HG02938 (cell line): ENCODE measurements around the gene ZNF227.
"Not testable (repeated sequence)": the region's sequence is repeated elsewhere in the genome, so short reads cannot be mapped to it uniquely, and the experiment has no call there.

ENCODE experiments used
- ATAC-seq: cut with Tn5 transposase; IDR thresholded peaks from one replicate; pipeline ENCODE4 v1.9.1; 2021; ENCODE audit warnings: mild to moderate bottlenecking, moderate library complexity; ENCODE audit not compliant: unreplicated experiment

ZNF227 gene

DNA sequence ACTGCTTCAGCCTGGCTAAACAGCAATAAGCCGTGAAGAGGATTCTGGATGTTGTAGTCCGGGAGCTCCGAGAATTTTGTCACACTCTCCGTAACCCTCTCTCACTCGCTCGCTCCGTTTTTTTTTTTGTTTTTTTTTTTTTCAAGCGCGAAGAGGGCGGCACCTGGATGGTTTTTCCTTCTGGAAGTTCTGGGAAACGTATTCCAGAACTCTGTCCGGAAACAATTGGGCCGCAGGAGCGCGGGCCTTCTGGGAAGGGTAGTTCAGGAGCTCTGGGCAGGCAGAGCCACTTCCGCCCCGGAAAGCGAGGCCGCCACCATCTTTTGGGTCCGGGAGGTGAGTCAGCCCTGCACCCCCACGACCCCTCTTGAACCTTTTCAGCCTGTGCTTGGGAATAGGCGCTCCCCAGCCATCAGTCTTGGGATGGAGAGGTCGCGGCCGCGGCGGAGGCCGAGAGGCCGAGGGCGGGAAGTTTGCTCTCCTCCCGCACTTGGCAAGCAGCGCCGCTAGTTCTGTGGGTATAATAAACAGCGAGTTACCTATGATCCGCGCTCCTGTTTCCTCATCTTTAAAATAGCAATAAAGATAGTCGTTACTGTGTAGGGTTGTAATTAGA, at the start of gene ZNF227:
Gene ZNF227, plus strand, starts transcription at position 283 of the 616 bp plus-strand sequence. CDS start 5,261 bp downstream, outside the sequence.
- no peak for ATAC-seq

DNA sequence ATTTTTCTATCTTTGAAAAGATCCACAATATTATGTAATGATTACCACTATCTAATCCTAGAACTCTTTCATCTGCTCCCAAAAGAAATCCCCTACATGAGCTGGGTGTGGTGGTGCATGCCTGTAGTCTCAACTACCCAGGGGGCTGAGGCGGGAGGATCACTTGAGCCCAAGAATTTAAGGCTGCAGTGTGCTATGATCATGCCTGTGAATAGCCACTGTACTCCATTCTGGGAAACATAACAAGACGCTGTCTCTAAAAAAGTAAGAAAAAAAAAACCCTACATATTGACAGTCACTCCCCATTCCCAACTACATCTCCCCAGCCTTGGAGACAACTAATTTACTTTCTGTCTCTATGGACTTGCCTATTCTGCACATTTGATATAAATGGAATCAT, 48.5 kb upstream of the ZNF227 start:
- ATAC-seq = no peak

DNA sequence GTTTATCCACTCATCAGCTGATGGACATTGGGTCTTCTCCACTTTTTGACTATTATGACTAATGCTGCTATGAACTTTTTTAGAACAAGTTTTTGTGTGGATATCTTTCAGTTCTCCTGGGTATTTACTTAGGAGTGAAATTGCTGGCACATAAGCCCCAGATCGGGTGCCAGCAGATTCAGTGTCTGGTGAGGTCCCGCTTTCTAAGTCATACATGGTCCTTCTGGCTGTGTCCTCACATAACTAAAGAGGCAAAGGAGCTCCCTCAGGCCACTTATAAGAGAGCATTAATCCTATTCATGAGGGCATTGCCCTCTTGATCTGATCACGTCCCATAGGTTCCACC, 48.0 kb upstream of the ZNF227 start:
- no peak for ATAC-seq

DNA sequence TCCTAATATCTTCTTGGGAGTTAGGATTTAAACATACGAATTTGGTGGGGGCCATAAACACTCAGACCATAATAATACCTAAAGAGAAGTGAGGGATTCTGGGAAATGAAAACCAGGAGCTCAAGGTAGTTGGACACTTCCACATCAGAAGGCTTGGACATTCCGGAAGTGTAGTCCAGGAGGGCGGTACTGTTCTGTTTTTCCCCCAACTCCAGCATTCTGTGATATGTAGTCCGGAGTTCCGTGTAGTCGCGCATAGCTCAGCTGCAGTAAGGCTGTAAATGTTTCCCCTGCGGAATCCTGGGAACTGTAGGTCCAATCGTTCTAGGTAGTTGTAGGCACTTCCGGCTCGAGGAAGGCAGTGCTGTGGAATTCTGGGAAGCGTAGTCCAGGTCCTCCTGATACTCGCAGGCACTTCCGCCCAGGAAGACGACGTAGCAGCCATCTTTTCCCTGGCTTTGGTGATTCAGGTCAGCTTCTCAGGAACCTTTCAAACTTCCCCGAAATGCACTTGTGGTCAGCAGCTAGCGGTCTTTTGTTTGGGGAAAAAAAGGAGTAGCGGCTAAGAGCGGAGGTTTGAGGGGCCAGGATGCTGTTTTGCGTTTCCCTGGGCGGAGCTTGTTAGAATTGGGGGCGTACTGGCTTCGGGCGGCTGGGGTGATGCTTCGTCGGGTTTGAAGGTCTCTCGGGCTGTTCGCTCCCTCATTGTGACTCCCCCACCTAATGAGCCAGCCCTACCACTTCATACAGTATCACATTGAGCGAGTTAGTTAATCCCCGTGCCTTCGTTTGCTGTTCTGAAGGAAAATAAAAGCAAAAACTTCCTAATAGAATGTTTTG, 47.4 kb upstream of the ZNF227 start, which contains the start of gene ZNF226:
Gene ZNF226, plus strand, starts transcription at position 428 of the 840 bp plus-strand sequence. CDS start 4,981 bp downstream, outside the sequence.
- peak; percentile 80 for ATAC-seq

DNA sequence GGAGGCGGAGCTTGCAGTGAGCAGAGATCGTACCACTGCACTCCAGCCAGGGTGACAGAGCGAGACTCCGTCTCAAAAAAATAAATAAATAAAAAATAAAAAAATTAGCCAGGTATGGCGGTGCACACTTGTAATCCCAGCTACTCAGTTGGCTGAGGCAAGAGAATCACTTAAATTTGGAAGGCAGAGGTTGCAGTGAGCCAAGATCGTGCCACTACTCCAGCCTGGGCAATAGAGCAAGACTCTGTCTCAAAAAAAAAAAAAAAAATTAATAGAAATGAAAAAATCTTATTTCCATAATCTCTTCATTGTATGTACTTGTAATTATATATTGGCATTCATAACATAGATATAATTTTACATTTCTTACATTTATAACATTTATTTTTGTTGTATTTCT, 41.7 kb upstream of the ZNF227 start:
- ATAC-seq = not testable (repeated sequence)

DNA sequence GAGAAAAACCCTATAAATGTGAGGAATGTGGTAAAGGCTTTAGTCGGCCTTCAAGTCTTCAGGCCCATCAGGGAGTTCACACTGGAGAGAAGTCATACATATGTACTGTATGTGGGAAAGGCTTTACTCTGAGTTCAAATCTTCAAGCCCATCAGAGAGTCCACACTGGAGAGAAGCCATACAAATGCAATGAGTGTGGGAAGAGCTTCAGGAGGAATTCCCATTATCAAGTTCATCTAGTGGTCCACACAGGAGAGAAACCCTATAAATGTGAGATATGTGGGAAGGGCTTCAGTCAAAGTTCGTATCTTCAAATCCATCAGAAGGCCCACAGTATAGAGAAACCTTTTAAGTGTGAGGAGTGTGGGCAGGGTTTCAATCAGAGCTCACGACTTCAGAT, 35.7 kb upstream of the ZNF227 start:
- no peak for ATAC-seq

DNA sequence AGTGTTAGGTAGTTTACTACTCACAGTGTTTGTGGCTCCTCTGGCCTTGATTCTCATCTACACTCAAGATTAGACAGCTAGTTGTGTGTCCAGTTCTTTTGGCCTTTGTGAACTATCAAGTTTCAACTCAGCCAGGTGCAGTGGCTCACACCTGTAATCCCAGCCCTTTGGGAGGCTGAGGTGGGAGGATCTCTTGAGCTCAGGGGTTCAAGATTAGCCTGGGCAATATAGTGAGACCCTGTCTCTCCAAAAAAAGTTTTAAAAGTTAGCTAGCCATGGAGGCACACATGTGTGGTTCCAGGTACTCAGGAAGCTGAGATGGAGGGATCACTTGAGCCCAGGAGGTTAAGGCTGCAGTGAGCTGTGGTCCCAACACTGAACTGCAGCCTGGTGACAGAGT, 31.4 kb upstream of the ZNF227 start:
- no peak for ATAC-seq

DNA sequence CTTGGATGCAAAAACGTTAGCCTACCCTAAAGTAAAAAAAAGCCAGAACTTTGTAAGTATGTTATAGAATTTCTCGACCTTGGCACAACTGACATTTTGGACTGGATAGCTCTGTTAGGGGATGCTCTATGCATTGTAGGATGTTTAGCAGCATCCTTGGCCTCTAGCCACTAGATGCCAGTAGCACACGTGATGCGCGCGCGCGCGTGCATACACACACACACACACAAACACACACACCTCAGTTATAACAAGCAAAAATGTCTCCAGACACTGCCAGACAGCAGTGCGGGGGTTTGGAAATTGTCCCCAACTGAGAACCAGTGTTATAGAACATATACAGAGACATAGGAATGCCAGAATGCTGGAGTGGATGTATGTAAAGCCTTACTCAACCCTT, 30.2 kb upstream of the ZNF227 start:
- no peak for ATAC-seq

DNA sequence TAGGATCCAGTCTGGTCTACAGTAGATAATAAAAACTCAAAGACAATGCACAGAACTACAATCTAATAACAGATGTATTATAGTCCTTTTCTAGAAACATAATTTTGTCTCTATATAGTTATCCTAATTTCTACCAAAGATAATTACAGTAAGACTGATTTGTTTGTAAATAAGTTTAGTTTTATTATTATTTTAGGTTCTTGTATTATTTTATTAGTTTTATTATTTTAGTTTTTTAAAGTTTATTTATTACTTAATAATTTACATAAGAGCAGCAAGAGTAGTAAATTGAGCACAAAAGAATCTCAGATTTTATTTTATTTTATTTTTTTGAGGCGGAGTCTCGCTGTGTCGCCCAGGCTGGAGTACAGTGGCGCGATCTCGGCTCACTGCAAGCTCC, 22.3 kb upstream of the ZNF227 start:
- no peak for ATAC-seq

DNA sequence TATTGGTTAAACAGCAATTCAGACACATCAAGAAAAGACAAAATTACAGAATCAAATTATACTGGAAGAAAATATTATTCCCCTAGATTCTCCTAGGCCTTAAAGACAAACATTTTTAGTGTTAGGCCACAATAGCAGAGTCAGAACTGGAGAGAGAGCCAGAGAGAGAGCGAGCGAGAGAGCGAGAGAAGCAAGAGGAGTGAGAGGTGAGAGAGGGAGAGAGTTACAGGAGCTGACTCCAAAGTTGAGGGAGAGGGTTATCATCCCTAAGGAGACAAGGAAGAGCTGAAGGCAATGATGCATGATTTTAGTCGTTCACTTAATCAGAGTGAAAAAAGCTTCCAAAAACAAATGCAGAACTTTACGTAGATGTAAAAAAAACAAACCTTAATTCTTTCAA, 20.2 kb upstream of the ZNF227 start:
- ATAC-seq = no peak

DNA sequence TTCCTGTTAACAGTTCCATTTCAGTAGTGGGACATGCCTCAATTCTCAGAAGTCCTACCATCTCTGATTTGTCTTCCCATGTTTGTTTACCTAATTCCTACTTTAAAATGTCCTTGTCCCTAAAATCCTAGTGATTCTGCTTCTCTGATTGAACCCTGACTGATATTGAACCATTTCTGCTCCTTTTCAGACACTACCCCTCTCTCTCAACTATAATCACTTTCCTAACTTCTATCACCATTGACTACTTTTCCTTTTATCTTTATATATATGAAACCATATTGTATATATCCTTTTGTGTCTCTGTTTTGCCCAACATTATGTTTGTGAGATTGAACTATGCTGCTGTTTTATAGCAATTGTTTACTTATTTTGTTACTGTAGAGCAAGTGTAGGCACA, 15.6 kb upstream of the ZNF227 start:
- no peak for ATAC-seq

DNA sequence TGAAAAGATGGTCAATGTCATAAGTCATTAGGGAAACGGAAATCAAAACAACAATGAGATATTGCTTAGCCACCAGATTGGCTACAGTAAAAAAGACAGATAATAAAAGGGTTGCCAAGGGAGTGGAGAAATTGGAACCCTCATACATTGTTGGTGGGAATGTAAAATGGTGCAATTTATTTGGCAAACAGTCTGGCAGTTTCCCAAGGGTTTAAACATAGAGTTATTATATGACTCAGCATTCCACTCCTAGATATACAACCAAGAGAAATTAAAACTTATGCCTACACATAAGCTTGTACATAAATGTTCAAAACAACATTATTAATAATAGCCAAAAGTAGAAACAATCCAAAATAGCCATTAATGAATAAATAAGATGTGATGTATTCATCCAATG, 9.9 kb upstream of the ZNF227 start:
- ATAC-seq = no peak

DNA sequence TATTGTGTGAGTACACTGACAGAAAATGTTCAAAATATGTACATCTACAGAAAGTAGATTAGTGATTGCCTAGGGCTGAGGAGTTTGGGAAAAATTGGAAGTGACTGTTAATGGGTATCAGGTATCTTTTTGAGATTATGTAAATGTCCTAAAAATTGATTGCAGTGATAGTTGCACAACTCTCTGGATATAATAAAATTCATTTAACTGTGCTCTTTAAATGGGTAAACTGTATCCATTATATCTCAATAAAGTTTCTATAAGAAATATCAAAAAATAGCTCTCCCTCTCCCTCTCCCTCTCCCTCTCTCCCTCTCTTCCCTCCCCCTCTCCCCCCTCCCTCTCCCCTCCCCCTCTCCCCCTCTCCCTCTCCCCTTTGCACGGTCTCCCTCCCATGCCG, 9.4 kb upstream of the ZNF227 start:
- no peak for ATAC-seq

DNA sequence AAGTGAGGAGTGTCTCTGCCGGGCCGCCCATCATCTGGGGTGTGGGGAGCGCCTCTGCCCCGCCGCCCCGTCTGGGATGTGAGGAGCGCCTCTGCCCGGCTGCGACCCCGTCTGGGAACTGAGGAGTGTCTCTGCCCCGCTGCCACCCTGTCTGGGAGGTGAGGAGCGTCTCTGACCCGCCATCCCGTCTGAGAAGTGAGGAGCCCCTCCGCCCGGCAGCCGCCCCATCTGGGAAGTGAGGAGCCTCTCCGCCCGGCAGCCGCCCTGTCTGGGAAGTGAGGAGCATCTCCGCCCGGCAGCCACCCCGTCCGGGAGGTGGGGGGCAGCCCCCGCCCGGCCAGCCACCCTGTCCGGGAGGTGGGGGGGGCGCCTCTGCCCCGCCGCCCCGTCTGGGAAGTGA, 8.5 kb upstream of the ZNF227 start:
- ATAC-seq = not testable (repeated sequence)

DNA sequence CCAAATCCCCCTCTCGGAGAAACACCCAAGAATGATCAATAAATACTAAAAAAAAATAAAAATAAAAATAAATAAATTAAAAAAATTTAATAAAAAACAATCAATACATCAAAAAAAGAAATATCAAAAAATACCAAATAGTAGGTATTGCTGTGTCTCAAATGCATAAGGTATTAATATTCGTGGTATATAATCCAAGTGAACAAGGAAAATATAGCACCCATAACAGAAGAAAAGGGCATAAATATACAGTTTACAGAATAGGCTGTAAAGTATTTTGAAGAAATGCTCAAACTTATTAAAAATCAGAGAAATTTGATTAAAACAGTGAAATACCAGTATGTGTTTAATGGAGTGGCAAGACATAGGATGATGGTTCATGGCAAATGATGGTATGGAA, 7.6 kb upstream of the ZNF227 start:
- no peak for ATAC-seq

DNA sequence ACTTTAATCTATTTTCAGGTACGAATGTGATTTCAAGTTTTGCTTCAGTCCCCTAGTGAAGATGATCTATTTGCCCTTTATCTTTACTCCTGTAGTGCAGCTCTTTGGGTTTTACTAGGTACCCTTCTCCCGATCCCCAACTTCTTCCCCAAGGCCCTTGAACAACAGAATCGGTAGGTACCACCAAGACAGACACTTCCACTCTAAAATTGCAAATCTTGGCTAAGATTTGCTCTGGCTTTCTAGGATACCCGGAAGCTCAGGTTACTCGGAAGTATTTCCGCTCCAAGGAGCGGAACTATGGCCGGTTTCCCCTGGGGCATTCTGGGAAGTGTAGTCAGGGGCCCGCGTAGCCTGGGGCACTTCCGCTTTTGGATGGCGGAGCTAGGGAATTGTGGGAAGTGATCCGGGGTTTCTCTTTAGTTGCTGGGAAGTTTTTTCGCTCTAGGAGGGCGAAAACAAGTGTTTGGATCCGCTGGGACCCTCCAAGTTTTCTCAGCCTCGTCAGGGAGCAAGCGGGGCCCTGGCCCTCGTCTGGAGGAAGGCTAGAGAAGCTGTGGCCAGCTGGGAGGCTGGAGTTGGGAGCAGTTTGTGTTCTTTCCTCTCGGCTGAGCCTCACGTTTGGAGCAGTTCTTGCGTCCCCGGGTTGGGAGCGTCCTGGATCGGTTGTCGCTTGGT, 5.1 kb upstream of the ZNF227 start:
- peak; percentile 88 for ATAC-seq

DNA sequence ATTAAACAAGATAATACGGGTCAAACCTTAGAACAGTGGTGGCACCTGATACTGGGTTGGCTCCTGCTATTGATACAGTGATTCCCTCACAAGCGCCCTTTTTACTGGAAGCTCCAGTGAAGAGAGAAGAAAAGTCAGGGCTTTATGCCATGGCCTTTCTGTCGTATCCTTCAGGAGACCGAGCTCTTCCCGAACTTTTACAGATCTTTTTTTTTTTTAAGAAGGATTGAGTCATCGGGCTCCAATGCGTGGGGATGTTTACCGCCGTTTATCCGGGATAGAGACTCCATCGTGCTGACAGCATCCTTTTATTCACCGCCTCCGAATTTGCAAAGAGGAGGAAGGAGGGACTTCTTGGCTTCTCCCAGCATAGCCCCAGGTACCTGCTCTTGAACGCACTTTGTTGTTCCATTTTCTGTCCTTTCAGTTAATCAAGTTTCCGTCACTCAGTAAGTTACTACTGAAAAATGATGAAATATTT, 574 bp downstream of the ZNF227 start:
- ATAC-seq = no peak

DNA sequence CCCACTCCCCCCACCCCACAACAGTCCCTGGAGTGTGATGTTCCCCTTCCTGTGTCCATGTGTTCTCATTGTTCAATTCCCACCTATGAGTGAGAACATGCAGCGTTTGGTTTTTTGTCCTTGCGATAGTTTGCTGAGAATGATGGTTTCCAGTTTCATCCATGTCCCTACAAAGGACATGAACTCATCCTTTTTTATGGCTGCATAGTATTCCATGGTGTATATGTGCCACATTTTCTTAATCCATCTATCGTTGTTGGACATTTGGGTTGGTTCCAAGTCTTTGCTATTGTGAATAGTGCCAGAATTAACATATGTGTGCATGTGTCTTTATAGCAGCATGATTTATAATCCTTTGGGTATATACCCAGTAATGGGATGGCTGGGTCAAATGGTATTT, 7.6 kb downstream of the ZNF227 start:
- not testable (repeated sequence) for ATAC-seq

DNA sequence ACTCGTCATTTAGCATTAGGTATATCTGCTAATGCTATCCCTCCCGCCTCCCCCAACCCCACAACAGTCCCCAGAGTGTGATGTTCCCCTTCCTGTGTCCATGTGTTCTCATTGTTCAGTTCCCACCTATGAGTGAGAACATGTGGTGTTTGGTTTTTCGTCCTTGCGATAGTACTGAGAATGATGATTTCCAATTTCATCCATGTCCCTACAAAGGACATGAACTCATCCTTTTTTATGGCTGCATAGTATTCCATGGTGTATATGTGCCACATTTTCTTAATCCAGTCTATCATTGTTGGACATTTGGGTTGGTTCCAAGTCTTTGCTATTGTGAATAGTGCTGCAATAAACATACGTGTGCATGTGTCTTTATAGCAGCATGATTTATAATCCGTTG, 8.4 kb downstream of the ZNF227 start:
- ATAC-seq = not testable (repeated sequence)

DNA sequence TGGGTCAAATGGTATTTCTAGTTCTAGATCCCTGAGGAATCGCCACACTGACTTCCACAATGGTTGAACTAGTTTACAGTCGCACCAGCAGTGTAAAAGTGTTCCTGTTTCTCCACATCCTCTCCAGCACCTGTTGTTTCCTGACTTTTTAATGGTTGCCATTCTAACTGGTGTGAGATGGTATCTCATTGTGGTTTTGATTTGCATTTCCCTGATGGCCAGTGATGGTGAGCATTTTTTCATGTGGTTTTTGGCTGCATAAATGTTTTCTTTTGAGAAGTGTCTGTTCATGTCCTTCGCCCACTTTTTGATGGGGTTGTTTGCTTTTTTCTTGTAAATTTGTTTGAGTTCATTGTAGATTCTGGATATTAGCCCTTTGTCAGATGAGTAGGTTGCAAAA, 9.0 kb downstream of the ZNF227 start:
- ATAC-seq = not testable (repeated sequence)

DNA sequence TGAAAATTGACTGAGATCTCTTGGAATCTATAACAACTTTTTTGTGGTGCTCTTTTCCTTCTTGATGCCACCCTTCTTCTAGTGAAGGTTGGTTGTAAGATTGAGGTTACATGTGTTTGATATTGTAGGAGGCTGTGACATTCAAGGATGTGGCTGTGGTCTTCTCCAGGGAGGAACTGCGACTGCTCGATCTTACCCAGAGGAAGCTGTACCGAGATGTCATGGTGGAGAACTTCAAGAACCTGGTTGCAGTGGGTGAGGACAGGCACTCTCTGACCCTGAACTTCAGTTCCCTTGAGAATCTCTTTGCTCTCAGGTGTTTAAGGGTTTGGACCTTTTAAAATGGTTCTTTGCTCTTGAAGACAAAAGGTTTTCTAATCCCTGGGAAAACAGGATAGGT, 16.0 kb downstream of the ZNF227 start:
- ATAC-seq = no peak

DNA sequence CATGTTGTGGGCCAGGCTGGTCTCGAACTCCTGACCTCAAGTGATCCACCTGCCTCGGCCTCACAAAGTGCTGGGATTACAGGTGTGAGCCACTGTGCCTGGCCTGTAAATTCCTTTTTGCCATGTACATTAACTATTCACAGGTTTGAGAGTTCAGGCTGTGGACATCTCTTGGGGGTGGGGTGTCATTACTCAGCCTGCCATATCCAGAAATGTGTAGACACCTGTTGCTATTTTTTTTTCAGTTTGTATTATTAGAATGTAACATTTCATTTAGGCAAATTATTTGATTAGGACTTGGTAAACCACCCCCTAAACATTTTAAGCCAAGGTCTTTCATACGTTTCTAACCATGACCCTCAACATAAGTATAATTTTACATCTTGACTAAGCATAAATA, 20.5 kb downstream of the ZNF227 start:
- ATAC-seq = no peak
